Colonic mucosa (tissue), 4 donors: ENCODE measurements around the gene ORC1. TPM values are rescaled to one million over a fixed set of nuclear protein-coding genes. Genes with fewer than 3 reads are reported as not detected.

Source experiments
- DNase-seq: peaks from one replicate; pipeline ENCODE4 v3.0.0-alpha.2; 2020
- H3K27ac ChIP-seq: fragments of 200-600 bp; one replicate; pipeline ENCODE4 v1.8.0; 2021
- H3K27me3 ChIP-seq: fragments of 200-600 bp; one replicate; pipeline ENCODE4 v1.8.0; 2021
- H3K36me3 ChIP-seq: fragments of 200-600 bp; one replicate; pipeline ENCODE4 v1.8.0; 2021
- H3K4me1 ChIP-seq: fragments of 200-600 bp; one replicate; pipeline ENCODE4 v1.8.0; 2021; ENCODE audit warnings: mild to moderate bottlenecking
- H3K4me3 ChIP-seq: fragments of 200-600 bp; one replicate; pipeline ENCODE4 v1.8.0; 2021
- H3K9ac ChIP-seq, 2 donors: one replicate each; pipeline ENCODE4 v1.7.0; 2013; ENCODE audit warnings: control low read depth in 2 of 2, low read depth in 2 of 2, low read length in 2 of 2
- H3K9me3 ChIP-seq: fragments of 200-600 bp; one replicate; pipeline ENCODE4 v1.8.0; 2021
- intact Hi-C: fragments of 100-400 bp; cut with DNase I; formaldehyde crosslinking; loops from one replicate; pipeline ENCODE4 v1.14.1; 2022
- total RNA-seq, 2 donors: library from RNA; stranded (reverse); fragmentation: NEBNext Ultra II Directional in 1 of 2; extraction: Animal tissue kit (Norgen Biotek cat#: 25700) in 1 of 2; gene quantifications; one replicate each; pipeline ENCODE4 v1.2.1, GENCODE V29; 2021
- TF ChIP-seq, protein P1 (sequence below): fragments of 200-600 bp; IDR thresholded peaks from one replicate; pipeline ENCODE4 v1.8.0; 2022; ENCODE audit warnings: antibody characterized with exemption, mild to moderate bottlenecking
- donor health status: healthy.
- donor health status: DM: no; HTN: no; CAD: no.
- donor health status: DM: no; HTN: no; CAD: no.

Gene ORC1
- total RNA-seq, 2 donors from 2014 or later: 4.9 to 19.6 TPM

DNA sequence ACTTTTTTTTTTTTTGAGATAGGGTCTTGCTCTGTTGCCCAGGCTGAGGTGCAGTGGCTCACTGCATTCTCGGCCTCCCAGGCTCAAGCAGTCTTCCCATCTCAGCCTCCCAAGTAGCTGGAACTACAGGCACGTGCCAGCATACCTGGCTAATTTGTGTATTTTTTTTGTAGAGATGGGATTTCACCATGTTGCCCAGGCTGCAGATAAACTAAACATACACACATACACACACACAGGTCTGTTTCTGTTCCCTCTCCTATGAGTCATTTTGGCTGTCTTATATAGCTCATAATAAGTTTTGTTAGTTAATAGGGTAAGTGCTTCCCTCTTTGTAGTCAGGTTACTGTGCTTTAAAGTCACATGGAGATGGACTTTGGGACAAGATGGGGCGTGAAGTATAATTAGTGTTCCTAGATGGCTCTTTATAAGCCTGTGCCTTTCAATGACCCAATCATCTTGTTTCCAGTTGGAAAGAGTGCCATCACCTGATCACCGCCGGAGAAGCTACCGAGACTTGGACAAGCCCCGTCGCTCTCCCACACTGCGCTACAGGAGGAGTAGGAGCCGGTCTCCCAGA lies 9.3 kb upstream of the ORC1 start:
- Histone ChIP-seq H3K9ac (peak overlapping the region in 1 of 2 donors; percentile 54), H3K4me3 (no peak overlapping the region), H3K9me3 (no peaks in the 10 kb centered on the region), H3K27ac (peak overlapping the region; percentile 67), H3K4me1 (no peaks in the 10 kb centered on the region), H3K36me3 (peaks cover 29% of the 10 kb centered on the region), H3K27me3 (no peaks in the 10 kb centered on the region)
- DNase-seq: peak; percentile 72
- TF ChIP-seq, protein P1, sequence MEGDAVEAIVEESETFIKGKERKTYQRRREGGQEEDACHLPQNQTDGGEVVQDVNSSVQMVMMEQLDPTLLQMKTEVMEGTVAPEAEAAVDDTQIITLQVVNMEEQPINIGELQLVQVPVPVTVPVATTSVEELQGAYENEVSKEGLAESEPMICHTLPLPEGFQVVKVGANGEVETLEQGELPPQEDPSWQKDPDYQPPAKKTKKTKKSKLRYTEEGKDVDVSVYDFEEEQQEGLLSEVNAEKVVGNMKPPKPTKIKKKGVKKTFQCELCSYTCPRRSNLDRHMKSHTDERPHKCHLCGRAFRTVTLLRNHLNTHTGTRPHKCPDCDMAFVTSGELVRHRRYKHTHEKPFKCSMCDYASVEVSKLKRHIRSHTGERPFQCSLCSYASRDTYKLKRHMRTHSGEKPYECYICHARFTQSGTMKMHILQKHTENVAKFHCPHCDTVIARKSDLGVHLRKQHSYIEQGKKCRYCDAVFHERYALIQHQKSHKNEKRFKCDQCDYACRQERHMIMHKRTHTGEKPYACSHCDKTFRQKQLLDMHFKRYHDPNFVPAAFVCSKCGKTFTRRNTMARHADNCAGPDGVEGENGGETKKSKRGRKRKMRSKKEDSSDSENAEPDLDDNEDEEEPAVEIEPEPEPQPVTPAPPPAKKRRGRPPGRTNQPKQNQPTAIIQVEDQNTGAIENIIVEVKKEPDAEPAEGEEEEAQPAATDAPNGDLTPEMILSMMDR: no peak
- intact Hi-C loops: no loop called here

DNA sequence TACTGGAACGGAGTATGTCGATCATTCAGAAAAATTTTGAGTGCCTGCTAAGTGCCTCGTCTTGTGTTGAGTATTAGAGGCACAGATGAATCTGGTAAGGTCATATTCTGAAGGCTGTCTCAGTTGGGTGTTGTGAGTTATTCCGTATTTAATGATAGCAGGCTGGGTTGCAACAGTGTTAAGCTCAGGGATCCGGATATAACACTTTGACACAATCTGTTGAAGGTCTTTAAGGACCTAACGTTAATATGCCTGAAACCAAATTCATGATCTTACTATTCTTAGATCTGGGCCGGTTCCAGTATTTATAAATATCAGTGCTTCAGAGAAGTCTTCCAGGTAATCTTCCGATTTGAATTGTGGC lies 734 bp upstream of the ORC1 start:
- Histone ChIP-seq H3K36me3 (no peaks in the 10 kb centered on the region), H3K4me1 (peaks cover 4% of the 10 kb centered on the region), H3K27ac (peak overlapping the region; percentile 92), H3K9me3 (no peaks in the 10 kb centered on the region), H3K4me3 (peak overlapping the region; percentile 81), H3K27me3 (no peaks in the 10 kb centered on the region), H3K9ac (peak overlapping the region; percentile 84 to 97)
- no peak for DNase-seq
- intact Hi-C loops: no loop called here
- TF ChIP-seq, protein P1: no peak

DNA sequence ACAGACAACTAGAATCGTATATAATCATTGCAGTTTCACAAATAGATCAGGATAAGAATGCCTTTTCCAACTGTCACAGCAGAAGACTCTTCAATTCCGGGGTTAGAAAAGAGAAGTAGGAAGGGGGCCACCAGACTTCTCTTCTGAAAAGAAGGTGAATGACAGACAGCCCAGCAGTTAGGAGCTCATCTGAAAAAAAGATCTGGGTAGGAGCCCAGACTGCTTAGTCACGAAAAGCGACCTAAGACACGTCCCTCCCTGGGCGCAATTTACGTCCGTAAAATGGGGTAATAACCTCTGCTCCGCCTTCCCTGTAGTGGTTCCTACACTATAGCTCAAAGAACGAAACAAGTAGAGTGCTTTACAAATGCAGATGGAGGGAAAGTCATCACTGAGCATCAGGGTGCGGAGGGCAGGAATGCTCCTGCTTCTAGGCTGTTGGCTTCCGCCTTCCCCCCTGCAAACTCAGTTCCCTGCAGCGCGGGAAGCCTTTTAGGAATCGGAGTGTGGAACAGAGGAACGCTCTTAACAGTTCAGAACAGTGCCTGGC lies 582 bp downstream of the ORC1 start:
- intact Hi-C loops: no loop called here
- H3K4me1 ChIP-seq: peaks cover 4% of the 10 kb centered on the region
- H3K27ac ChIP-seq: peak overlapping the region; percentile 92
- H3K36me3 ChIP-seq: no peaks in the 10 kb centered on the region
- DNase-seq: peak; percentile 61
- peak overlapping the region; percentile 81 for H3K4me3 ChIP-seq
- no peaks in the 10 kb centered on the region for H3K27me3 ChIP-seq
- TF ChIP-seq, protein P1: no peak
- peak overlapping the region; percentile 45 to 97 for H3K9ac ChIP-seq
- no peaks in the 10 kb centered on the region for H3K9me3 ChIP-seq

DNA sequence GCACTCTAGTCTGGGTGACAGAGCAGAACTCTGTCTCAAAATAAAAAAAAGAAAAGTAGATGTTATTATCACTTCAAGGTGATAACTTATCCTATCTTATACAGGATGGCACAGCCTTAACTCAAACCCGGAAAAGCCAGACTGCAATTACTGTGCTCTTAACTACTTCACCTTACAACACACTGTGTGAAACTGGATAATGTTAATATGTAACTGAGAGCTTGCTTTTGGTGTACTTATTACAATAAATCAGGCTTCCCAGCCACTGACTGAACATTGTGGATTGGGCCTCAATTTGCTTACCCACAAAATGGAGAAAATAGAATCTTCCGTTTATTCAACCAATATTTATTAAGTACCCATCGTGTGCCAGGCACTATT lies 1.4 kb downstream of the ORC1 start:
- Histone ChIP-seq H3K36me3 (no peaks in the 10 kb centered on the region), H3K27ac (peak overlapping the region; percentile 92), H3K9me3 (no peaks in the 10 kb centered on the region), H3K27me3 (no peaks in the 10 kb centered on the region), H3K9ac (peak overlapping the region in 1 of 2 donors; percentile 40), H3K4me3 (no peak overlapping the region), H3K4me1 (peaks cover 4% of the 10 kb centered on the region)
- TF ChIP-seq, protein P1: no peak
- intact Hi-C loops: no loop called here
- DNase-seq: peak; percentile 33

DNA sequence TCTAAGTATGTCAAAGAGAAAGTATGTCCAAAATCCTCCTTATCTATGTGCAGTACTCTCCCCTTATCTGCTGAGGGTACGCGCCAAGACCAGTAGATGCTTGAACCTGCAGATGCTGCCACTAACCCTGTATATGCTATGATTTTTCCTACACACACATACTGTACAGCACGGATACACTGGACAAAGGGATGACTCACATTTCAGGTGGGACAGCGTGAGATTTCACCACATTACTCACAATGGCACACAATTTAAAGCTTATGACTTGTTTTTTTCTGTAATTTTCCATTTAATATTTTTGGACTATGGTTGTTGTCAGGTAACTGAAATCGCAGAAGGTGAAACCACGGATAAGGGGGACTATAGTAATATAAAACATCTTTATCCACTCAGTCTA lies 4.1 kb downstream of the ORC1 start:
- Histone ChIP-seq H3K27me3 (no peaks in the 10 kb centered on the region), H3K4me1 (no peaks in the 10 kb centered on the region), H3K36me3 (no peaks in the 10 kb centered on the region), H3K4me3 (no peak overlapping the region), H3K27ac (no peak overlapping the region), H3K9ac (no peak overlapping the region), H3K9me3 (no peaks in the 10 kb centered on the region)
- no peak for DNase-seq
- intact Hi-C loops: no loop called here
- TF ChIP-seq, protein P1: no peak
